ENCODE results near the gene PEX5L.
"Not testable (repeated sequence)": the region's sequence is repeated elsewhere in the genome, so short reads cannot be mapped to it uniquely, and the experiment has no call there.

PEX5L gene

GRCh38 chr3:180008318-180008717 lies 28.4 kb downstream of the PEX5L start:
- not testable (repeated sequence) for FAIRE-seq

GRCh38 chr3:180004542-180004941 lies 32.2 kb downstream of the PEX5L start:
- no peak for FAIRE-seq

GRCh38 chr3:180002006-180002405 lies 34.7 kb downstream of the PEX5L start:
- FAIRE-seq, result no peak

- no peak for FAIRE-seq
Measured at GRCh38 chr3:180000500-180000899, 36.2 kb downstream of the PEX5L start.

- FAIRE-seq, result no peak
Measured at GRCh38 chr3:179995406-179995805, 41.3 kb downstream of the PEX5L start.

GRCh38 chr3:179991883-179992282 lies 44.9 kb downstream of the PEX5L start:
- FAIRE-seq, result no peak

- no peak for FAIRE-seq
Measured at GRCh38 chr3:179991104-179991503, 45.6 kb downstream of the PEX5L start.

- no peak for FAIRE-seq
Measured at GRCh38 chr3:179981646-179982045, 55.1 kb downstream of the PEX5L start.

- no peak for FAIRE-seq
Measured at GRCh38 chr3:179977356-179977755, 59.4 kb downstream of the PEX5L start.

- no peak for FAIRE-seq
Measured at GRCh38 chr3:179973931-179974361, 62.8 kb downstream of the PEX5L start.

- no peak for FAIRE-seq
Measured at GRCh38 chr3:179972881-179973423, 63.8 kb downstream of the PEX5L start.

GRCh38 chr3:179971280-179971679 lies 65.5 kb downstream of the PEX5L start:
- no peak for FAIRE-seq

GRCh38 chr3:179970746-179971145 lies 66.0 kb downstream of the PEX5L start:
- no peak for FAIRE-seq

GRCh38 chr3:179969525-179969924 lies 67.2 kb downstream of the PEX5L start:
- no peak for FAIRE-seq

GRCh38 chr3:179967622-179968021 lies 69.1 kb downstream of the PEX5L start:
- no peak for FAIRE-seq

- no peak for FAIRE-seq
Measured at GRCh38 chr3:179964890-179965289, 71.8 kb downstream of the PEX5L start.

GRCh38 chr3:179962629-179963387 lies 73.9 kb downstream of the PEX5L start:
- no peak for FAIRE-seq

GRCh38 chr3:179961703-179962078 lies 75.0 kb downstream of the PEX5L start:
- FAIRE-seq, result no peak

GRCh38 chr3:179961071-179961702 lies 75.5 kb downstream of the PEX5L start:
- no peak for FAIRE-seq

- FAIRE-seq, result no peak
Measured at GRCh38 chr3:179958759-179959158, 78.0 kb downstream of the PEX5L start.

GRCh38 chr3:179958143-179958542 lies 78.6 kb downstream of the PEX5L start:
- FAIRE-seq, result no peak

- FAIRE-seq, result no peak
Measured at GRCh38 chr3:179957264-179957845, 79.4 kb downstream of the PEX5L start.

- no peak for FAIRE-seq
Measured at GRCh38 chr3:179956416-179956830, 80.3 kb downstream of the PEX5L start.

- FAIRE-seq, result no peak
Measured at GRCh38 chr3:179955809-179956208, 80.9 kb downstream of the PEX5L start.
